OCI-LY1 (cell line): ENCODE data around the gene ASIP.

Source experiments
- CTCF ChIP-seq: fragments of 200-600 bp; sonication (generic), shearing (Covaris generic); IDR thresholded peaks from 2 replicates; pipeline ENCODE4 v1.5.1; 2017; ENCODE audit warnings: mild to moderate bottlenecking, antibody characterized with exemption, low read length, moderate library complexity, mixed read lengths
- EZH2 ChIP-seq: fragments of 200-600 bp; sonication (generic), shearing (Covaris generic); IDR thresholded peaks from 2 replicates; pipeline ENCODE4 v1.8.0; 2017; ENCODE audit warnings: borderline replicate concordance, mixed run types, mild to moderate bottlenecking, antibody characterized with exemption, low read length, moderate library complexity, mixed read lengths

- TF ChIP-seq CTCF (no peak), EZH2 (no peak)
Measured at GRCh38 chr20:34301587-34302311, 60.5 kb downstream of the ASIP start.
